ENCODE measurements around the gene LPAR3.

Gene LPAR3

GRCh38 chr1:84780000-84780716 lies 112.8 kb downstream of the LPAR3 start:
- DNase-seq (ENCODE audit: insufficient read length, low spot score): no peak
- no peak for FAIRE-seq

GRCh38 chr1:84776639-84777038 lies 116.4 kb downstream of the LPAR3 start:
- FAIRE-seq: no peak
- DNase-seq (ENCODE audit: insufficient read length, low spot score): no peak

GRCh38 chr1:84775535-84775920 lies 117.5 kb downstream of the LPAR3 start:
- DNase-seq (ENCODE audit: insufficient read length, low spot score) (no peak), FAIRE-seq (no peak)

GRCh38 chr1:84774669-84775534 lies 118.1 kb downstream of the LPAR3 start:
- FAIRE-seq (no peak), DNase-seq (ENCODE audit: insufficient read length, low spot score) (no peak)

- FAIRE-seq (no peak), DNase-seq (ENCODE audit: insufficient read length, low spot score) (no peak)
Observed at GRCh38 chr1:84773933-84774497, 119.0 kb downstream of the LPAR3 start.

- no peak for FAIRE-seq
- DNase-seq (ENCODE audit: insufficient read length, low spot score): no peak
Observed at GRCh38 chr1:84773195-84773594, 119.8 kb downstream of the LPAR3 start.

- peak; percentile 53 for DNase-seq (ENCODE audit: insufficient read length, low spot score)
- peak; percentile 83 for FAIRE-seq
Observed at GRCh38 chr1:84772428-84772943, 120.5 kb downstream of the LPAR3 start.

GRCh38 chr1:84771895-84772294 lies 121.1 kb downstream of the LPAR3 start:
- no peak for FAIRE-seq
- no peak for DNase-seq (ENCODE audit: insufficient read length, low spot score)

GRCh38 chr1:84770481-84770880 lies 122.5 kb downstream of the LPAR3 start:
- DNase-seq (ENCODE audit: insufficient read length, low spot score) (no peak), FAIRE-seq (no peak)

GRCh38 chr1:84769636-84770035 lies 123.4 kb downstream of the LPAR3 start:
- no peak for DNase-seq (ENCODE audit: insufficient read length, low spot score)
- FAIRE-seq: no peak

- no peak for DNase-seq (ENCODE audit: insufficient read length, low spot score)
- no peak for FAIRE-seq
Observed at GRCh38 chr1:84768634-84769033, 124.4 kb downstream of the LPAR3 start.

- DNase-seq (ENCODE audit: insufficient read length, low spot score) (no peak), FAIRE-seq (no peak)
Observed at GRCh38 chr1:84763912-84764680, 128.9 kb downstream of the LPAR3 start.

- DNase-seq (ENCODE audit: insufficient read length, low spot score): no peak
- FAIRE-seq: no peak
Observed at GRCh38 chr1:84762664-84763063, 130.3 kb downstream of the LPAR3 start.

Measured in GM19239 (cell line).